Naive thymus-derived CD8-positive, alpha-beta T cell (primary cell): ENCODE results near the gene TMX4. TPM values are rescaled to one million over a fixed set of nuclear protein-coding genes. Genes with fewer than 3 reads are reported as not detected.
A peak's percentile ranks its signal among the peaks of the same experiment; 100 is the strongest.
"Not testable (repeated sequence)": the region's sequence is repeated elsewhere in the genome, so short reads cannot be mapped to it uniquely, and the experiment has no call there.

ENCODE experiments used
- ATAC-seq, 2 donors: fragments of 150-1000 bp; cut with Tn5 transposase in 1 of 2; sonication (Bioruptor Pico), chemical (Tn5 transposase) in 1 of 2; 1 replicate in 1 of 2; 2 replicates in 1 of 2; pipeline ENCODE4 v1.10.0; 2021; ENCODE audit warnings: mild to moderate bottlenecking in 2 of 2, moderate library complexity in 2 of 2
- POLR2A ChIA-PET: fragments of 350-600 bp; sonication (Branson Sonifier 250); formaldehyde crosslinking; loops from one replicate; lab custom pipeline; 2021; ENCODE audit warnings: antibody characterized with exemption; lab: Charles Lee
- DNase-seq, 10 donors: peaks; one replicate each; pipeline versions ENCODE4 v3.0.0 to v3.0.0-alpha.2; 2020 to 2022
- H3K27ac Mint-ChIP-seq, 10 donors: one replicate each; pipeline ENCODE4 v1.8.0; 2020 to 2022; ENCODE audit warnings: mild to moderate bottlenecking in 10 of 10, mixed read lengths in 10 of 10, moderate library complexity in 4 of 10, inconsistent platforms in 1 of 10
- H3K27me3 Mint-ChIP-seq, 5 donors: one replicate each; pipeline ENCODE4 v1.8.0; 2021 to 2022; ENCODE audit warnings: mixed read lengths in 5 of 5
- H3K36me3 Mint-ChIP-seq, 3 donors: one replicate each; pipeline ENCODE4 v1.8.0; 2020 to 2022; ENCODE audit warnings: mixed read lengths in 3 of 3, mild to moderate bottlenecking in 2 of 3, inconsistent platforms in 1 of 3
- H3K4me1 Mint-ChIP-seq, 4 donors: one replicate each; pipeline ENCODE4 v1.8.0; 2021 to 2022; ENCODE audit warnings: mixed read lengths in 4 of 4
- H3K4me3 Mint-ChIP-seq, 10 donors: one replicate each; pipeline ENCODE4 v1.8.0; 2020 to 2022; ENCODE audit warnings: mild to moderate bottlenecking in 10 of 10, mixed read lengths in 10 of 10, moderate library complexity in 6 of 10, inconsistent platforms in 1 of 10
- H3K9me3 Mint-ChIP-seq, 9 donors: one replicate each; pipeline ENCODE4 v1.8.0; 2020 to 2022; ENCODE audit warnings: mixed read lengths in 9 of 9, mild to moderate bottlenecking in 3 of 9, inconsistent platforms in 1 of 9, moderate library complexity in 1 of 9
- polyA plus RNA-seq, 3 donors: library from polyadenylated mRNA; unstranded; fragments of 300-500 nt; fragmentation: Illumina TruSeq; gene quantifications; one replicate each; pipeline ENCODE4 v1.2.3, GENCODE V29; 2021
- total RNA-seq, 8 experiments: library from RNA in 2 of 8; stranded (reverse) in 2 of 8; gene quantifications; one replicate each; pipeline ENCODE4 v1.2.3 and lab custom pipeline; 2021 to 2026

Gene TMX4
- total and polyA plus RNA-seq, 5 experiments from 2014 or later, result 32.3 to 75.1 (median 39.5) TPM

DNA sequence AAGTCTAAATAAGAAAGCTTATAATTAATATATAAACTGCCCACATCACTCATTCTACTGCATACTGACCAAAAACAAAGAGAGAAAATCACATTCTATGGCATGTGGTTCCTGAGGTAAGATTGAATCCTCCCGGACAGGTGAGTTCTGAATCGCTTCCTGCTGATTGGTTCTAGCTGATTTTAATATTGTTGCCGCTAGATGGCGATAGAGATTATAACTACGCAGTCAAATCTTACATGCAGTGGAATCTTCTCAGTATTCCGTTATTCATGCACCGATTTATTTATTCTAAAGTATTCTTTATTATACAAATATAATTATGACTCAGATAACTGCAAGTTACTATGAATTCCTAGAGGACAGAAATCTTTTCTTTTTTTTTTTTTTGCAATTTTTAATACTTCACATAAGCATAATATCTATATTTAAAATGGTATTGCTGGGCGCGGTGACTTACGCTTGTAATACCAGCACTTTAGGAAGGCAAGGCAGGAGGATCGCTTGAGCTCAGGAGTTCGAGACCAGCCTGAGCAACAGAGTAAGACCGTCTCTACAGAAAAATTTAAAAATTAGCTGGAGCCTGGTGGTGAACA is 24.2 kb upstream of the TMX4 start:
- Mint-ChIP-seq H3K27ac (no peak overlapping the region), H3K27me3 (peaks cover 4 to 16% (median 7%) of the 10 kb centered on the region in 5 donors), H3K4me1 (peaks cover 0 to 6% (median 2%) of the 10 kb centered on the region in 4 donors), H3K9me3 (no peaks in the 10 kb centered on the region), H3K36me3 (no peaks in the 10 kb centered on the region), H3K4me3 (no peak overlapping the region)
- DNase-seq (peak in 7 of 10 donors; percentile 24 to 75 (median 39)), ATAC-seq (peak; percentile 78 to 90)
- POLR2A ChIA-PET, result interaction anchor here (0.7 kb wide), 1 partner anchor 89 kb away, joined by 3 read pairs; no protein-coding TSS in a partner anchor

GRCh38 chr20:8039042-8039441 is 19.5 kb upstream of the TMX4 start:
- Mint-ChIP-seq H3K27ac (no peak overlapping the region), H3K27me3 (peaks cover 5 to 12% (median 8%) of the 10 kb centered on the region in 5 donors), H3K36me3 (no peaks in the 10 kb centered on the region), H3K4me3 (no peak overlapping the region), H3K4me1 (peaks cover 0 to 6% (median 2%) of the 10 kb centered on the region in 4 donors), H3K9me3 (no peaks in the 10 kb centered on the region)
- POLR2A ChIA-PET, result no interaction called here
- no peak for ATAC-seq
- no peak for DNase-seq

DNA sequence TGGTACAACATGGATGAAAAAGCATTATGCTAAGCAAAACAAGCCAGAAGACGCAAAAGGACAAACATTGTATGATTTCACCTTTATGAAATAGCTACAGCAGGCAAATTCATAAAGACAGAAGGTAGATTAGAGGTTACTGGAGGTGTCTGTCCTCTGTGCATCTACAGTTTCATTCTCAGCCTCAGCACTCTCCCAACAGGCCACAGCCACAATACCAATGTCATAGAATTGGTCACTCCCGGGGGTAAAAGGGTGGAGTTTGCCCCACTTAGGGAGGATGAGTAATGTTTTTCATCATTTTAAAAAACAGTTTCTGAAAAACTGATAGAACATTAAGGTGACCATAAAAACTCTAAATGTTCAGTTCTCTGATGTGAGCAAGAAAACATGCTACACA is 17.2 kb upstream of the TMX4 start:
- H3K9me3 Mint-ChIP-seq, result no peaks in the 10 kb centered on the region
- no peaks in the 10 kb centered on the region for H3K36me3 Mint-ChIP-seq
- DNase-seq (no peak), ATAC-seq (no peak)
- H3K4me1 Mint-ChIP-seq, result no peaks in the 10 kb centered on the region
- no peak overlapping the region for H3K27ac Mint-ChIP-seq
- H3K27me3 Mint-ChIP-seq, result peaks cover 0 to 4% (median 2%) of the 10 kb centered on the region in 5 donors
- POLR2A ChIA-PET, result no interaction called here
- H3K4me3 Mint-ChIP-seq, result no peak overlapping the region

DNA sequence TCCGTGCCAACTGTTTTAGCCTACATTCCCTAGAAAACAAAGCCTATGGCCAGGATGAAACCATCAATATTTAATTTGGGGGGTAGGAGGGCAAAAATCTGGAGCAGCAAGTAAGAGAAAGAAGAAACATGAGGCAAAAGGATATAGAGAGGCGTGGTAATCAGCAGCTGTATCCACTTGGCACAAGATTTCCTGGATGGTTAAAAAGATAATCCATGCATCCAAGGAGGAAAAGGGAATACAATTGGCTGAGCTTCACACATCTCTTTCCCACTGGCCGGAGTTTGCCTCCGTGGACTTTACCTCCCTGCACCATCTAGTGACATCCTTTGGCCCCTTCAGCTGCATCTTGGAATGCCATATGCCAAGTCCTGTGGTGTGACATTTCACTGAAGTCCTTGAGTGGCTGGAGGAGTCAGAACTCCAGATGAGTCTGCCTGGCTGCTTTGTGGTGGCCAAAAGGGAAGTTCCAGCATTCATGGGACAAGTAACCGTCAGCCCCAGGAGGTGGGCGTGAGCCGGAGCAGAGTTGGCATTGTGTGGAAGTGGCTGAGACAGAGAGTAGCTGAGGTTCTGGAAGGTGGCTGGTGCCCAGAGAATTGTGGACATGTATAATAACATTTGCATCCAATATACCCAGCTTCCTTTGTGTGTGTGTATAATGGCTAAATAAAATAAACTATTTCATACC is 13.7 kb upstream of the TMX4 start:
- DNase-seq (no peak), ATAC-seq (no peak)
- Mint-ChIP-seq H3K4me3 (no peak overlapping the region), H3K27me3 (peaks cover 0 to 2% (median 0%) of the 10 kb centered on the region in 5 donors), H3K4me1 (no peaks in the 10 kb centered on the region), H3K27ac (no peak overlapping the region), H3K36me3 (no peaks in the 10 kb centered on the region), H3K9me3 (no peaks in the 10 kb centered on the region)
- POLR2A ChIA-PET, result no interaction called here

GRCh38 chr20:8032499-8032898 is 12.9 kb upstream of the TMX4 start:
- no peaks in the 10 kb centered on the region for H3K36me3 Mint-ChIP-seq
- ATAC-seq (no peak), DNase-seq (no peak)
- peaks cover 0 to 1% (median 0%) of the 10 kb centered on the region in 5 donors for H3K27me3 Mint-ChIP-seq
- no peaks in the 10 kb centered on the region for H3K4me1 Mint-ChIP-seq
- POLR2A ChIA-PET, result no interaction called here
- H3K4me3 Mint-ChIP-seq, result no peak overlapping the region
- H3K27ac Mint-ChIP-seq, result no peak overlapping the region
- H3K9me3 Mint-ChIP-seq, result no peaks in the 10 kb centered on the region

DNA sequence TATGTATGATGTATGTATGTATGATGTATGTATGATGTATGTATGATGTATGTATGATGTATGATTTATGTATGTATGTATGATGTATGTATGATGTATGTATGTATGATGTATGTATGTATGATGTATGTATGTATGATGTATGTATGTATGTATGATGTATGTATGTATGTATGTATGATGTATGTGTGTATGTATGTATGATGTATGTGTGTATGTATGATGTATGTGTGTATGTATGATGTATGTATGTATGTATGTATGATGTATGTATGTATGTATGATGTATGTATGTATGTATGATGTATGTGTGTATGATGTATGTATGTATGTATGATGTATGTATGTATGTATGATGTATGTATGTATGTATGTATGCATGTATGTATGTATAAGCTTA is 12.0 kb upstream of the TMX4 start:
- H3K4me3 Mint-ChIP-seq, H3K9me3 Mint-ChIP-seq, POLR2A ChIA-PET, H3K4me1 Mint-ChIP-seq, H3K36me3 Mint-ChIP-seq, DNase-seq, H3K27me3 Mint-ChIP-seq, ATAC-seq: not testable (repeated sequence)
- peak overlapping the region in 1 of 10 donors; percentile 81 for H3K27ac Mint-ChIP-seq

DNA sequence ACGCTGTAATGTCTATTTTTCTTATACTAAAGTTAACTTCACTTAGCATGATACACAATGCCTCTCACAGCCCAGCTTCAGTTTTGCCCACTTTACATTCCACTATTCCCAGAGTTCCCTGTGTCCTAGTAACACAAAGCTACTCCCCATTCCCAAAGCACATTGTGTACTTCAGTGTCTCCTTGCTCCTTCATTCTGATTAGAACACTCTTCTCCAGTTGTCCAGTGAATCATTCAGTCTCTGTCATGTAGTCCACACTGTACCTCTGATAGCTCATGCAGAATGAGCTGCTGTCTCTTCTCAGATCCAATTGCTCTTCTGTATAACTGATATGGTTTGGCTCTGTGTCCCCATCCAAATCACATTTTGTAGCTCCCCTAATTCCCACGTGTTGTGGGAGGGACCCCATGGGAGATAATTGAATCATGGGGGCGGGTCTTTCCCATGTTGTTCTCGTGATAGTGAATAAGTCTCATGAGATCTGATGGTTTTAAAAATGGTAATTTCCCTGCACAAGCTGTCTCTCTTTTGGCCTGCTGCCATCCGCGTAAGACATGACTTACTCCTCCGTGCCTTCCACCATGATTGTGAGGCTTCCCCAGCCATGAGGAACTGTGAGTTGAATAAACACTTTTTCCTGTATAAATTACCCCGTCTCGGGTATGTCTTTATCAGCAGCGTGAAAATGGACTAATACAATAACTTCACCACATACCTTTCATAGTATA is 2.1 kb upstream of the TMX4 start:
- Mint-ChIP-seq H3K27me3 (peaks cover 0 to 1% (median 0%) of the 10 kb centered on the region in 5 donors), H3K27ac (no peak overlapping the region), H3K4me3 (no peak overlapping the region), H3K4me1 (peaks cover 6 to 21% (median 15%) of the 10 kb centered on the region in 4 donors), H3K9me3 (no peaks in the 10 kb centered on the region), H3K36me3 (no peaks in the 10 kb centered on the region)
- DNase-seq (no peak), ATAC-seq (no peak)
- POLR2A ChIA-PET, result no interaction called here

- POLR2A ChIA-PET, result interaction anchor here (0.7 kb wide), 1 partner anchor 19 kb away, joined by 3 read pairs; no protein-coding TSS in a partner anchor
- DNase-seq (peak in 4 of 10 donors; percentile 11 to 58 (median 48)), ATAC-seq (peak in 1 of 2 donors; percentile 16)
- peaks cover 0 to 2% (median 0%) of the 10 kb centered on the region in 3 donors for H3K36me3 Mint-ChIP-seq
- H3K27ac Mint-ChIP-seq, result peak overlapping the region in 1 of 10 donors; percentile 87
- peaks cover 0 to 1% (median 0%) of the 10 kb centered on the region in 5 donors for H3K27me3 Mint-ChIP-seq
- no peaks in the 10 kb centered on the region for H3K9me3 Mint-ChIP-seq
- H3K4me1 Mint-ChIP-seq, result peaks cover 9 to 28% (median 22%) of the 10 kb centered on the region in 4 donors
- H3K4me3 Mint-ChIP-seq, result no peak overlapping the region
These were observed 936 bp upstream of the TMX4 start for GRCh38 chr20:8020314-8021079.

DNA sequence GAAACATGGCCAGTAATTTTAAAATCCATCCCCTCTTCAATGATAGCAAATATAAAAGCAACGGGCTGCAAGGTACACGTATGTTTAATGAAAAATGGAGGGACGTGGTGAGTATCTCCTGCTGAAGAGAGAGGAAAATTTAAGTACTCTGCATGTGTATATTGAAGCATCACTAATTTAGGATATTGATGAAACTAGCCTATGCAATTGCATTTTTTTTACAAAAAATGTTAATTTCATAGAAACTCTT is 362 bp upstream of the TMX4 start:
- POLR2A ChIA-PET, result interaction anchor here (0.7 kb wide), 2 partner anchors 19 to 39 kb away, joined by 3 read pairs; no protein-coding TSS in a partner anchor
- Mint-ChIP-seq H3K4me3 (no peak overlapping the region), H3K27ac (peak overlapping the region in 1 of 10 donors; percentile 87), H3K27me3 (peaks cover 0 to 1% (median 0%) of the 10 kb centered on the region in 5 donors), H3K36me3 (peaks cover 0 to 4% (median 2%) of the 10 kb centered on the region in 3 donors), H3K9me3 (no peaks in the 10 kb centered on the region), H3K4me1 (peaks cover 12 to 34% (median 27%) of the 10 kb centered on the region in 4 donors)
- ATAC-seq (no peak), DNase-seq (no peak)

- H3K27ac Mint-ChIP-seq, result peak overlapping the region; percentile 76 to 95 (median 90)
- peak overlapping the region in 9 of 10 donors; percentile 86 to 95 (median 91) for H3K4me3 Mint-ChIP-seq
- H3K9me3 Mint-ChIP-seq, result no peaks in the 10 kb centered on the region
- H3K27me3 Mint-ChIP-seq, result peaks cover 0 to 1% (median 0%) of the 10 kb centered on the region in 5 donors
- DNase-seq (peak; percentile 39 to 82 (median 67)), ATAC-seq (peak; percentile 74 to 77)
- H3K36me3 Mint-ChIP-seq, result peaks cover 0 to 5% (median 4%) of the 10 kb centered on the region in 3 donors
- POLR2A ChIA-PET, result no interaction called here
- peaks cover 15 to 44% (median 35%) of the 10 kb centered on the region in 4 donors for H3K4me1 Mint-ChIP-seq
These were observed 659 bp downstream of the TMX4 start for GRCh38 chr20:8018958-8019245.

DNA sequence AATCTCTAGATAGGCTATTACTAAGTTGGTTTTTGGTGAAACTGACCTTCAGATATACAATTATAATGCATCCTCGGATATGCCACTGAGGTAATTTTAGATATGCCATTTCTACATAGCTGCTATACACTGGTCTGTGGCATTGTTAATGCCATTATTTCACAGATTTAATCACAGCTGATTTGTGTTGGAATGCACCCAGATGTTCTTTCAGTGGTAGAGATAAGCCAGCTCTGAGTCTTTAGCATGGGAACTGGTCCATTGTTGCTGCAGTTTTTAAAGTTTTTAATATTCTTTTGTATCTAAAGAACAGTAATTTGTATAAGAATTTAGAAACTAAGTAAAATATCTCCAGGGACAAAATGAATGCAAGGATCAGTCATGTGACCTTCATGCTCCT is 6.8 kb downstream of the TMX4 start:
- Mint-ChIP-seq H3K27me3 (no peaks in the 10 kb centered on the region), H3K4me3 (no peak overlapping the region), H3K27ac (no peak overlapping the region), H3K9me3 (no peaks in the 10 kb centered on the region), H3K36me3 (peaks cover 0 to 28% (median 6%) of the 10 kb centered on the region in 3 donors), H3K4me1 (peaks cover 13 to 49% (median 42%) of the 10 kb centered on the region in 4 donors)
- no peak for DNase-seq
- POLR2A ChIA-PET, result interaction anchor here (0.6 kb wide), 1 partner anchor 295 kb away, joined by 3 read pairs; no protein-coding TSS in a partner anchor
- no peak for ATAC-seq

DNA sequence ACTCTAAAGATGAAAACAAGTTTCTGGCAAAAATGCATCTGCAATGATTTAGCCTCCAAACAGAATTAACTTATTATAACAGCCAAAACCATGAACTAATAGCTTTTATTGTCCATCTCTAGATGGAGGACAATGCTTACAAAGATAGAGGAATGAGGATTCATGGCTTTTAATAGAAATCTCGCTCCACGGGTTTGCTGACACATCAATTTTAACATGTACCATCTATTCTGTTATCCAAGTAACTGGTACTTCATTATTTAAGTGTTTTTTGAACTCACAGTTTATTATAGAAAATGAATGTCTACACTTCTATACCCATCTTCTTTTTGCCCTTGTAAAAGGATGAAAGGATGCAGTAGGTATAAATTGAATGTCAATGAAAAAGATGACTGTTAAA is 10.8 kb downstream of the TMX4 start:
- Mint-ChIP-seq H3K36me3 (peaks cover 0 to 54% (median 16%) of the 10 kb centered on the region in 3 donors), H3K9me3 (no peaks in the 10 kb centered on the region), H3K27ac (no peak overlapping the region), H3K27me3 (no peaks in the 10 kb centered on the region), H3K4me1 (peaks cover 3 to 24% (median 15%) of the 10 kb centered on the region in 4 donors), H3K4me3 (no peak overlapping the region)
- POLR2A ChIA-PET, result no interaction called here
- DNase-seq (no peak), ATAC-seq (no peak)
